ENCODE results near the gene PTH2R.

- no peak for TF ChIP-seq ELK1 (IDR thresholded peaks at IDR 0.05; ENCODE audit: borderline replicate concordance, low read depth, low read length)
- no peak for TF ChIP-seq SMC3 (IDR thresholded peaks at IDR 0.05; ENCODE audit: low read depth, low read length)
- no peak for TF ChIP-seq BHLHE40 (IDR thresholded peaks at IDR 0.05; ENCODE audit: low read depth, low read length)
These were observed 72.8 kb downstream of the PTH2R start for GRCh38 chr2:208479342-208479741.

Measured in IMR-90 (cell line).